GM12864 (cell line): ENCODE measurements around the gene ACY1.
A peak's percentile ranks its signal among the peaks of the same experiment; 100 is the strongest.

ENCODE experiments used
- DNase-seq: peaks from one replicate; pipeline ENCODE4 v3.0.0-alpha.2; 2011; ENCODE audit warnings: low read depth
- H3K4me3 ChIP-seq: 2 replicates; pipeline ENCODE4 v1.5.1; 2011; ENCODE audit warnings: mild to moderate bottlenecking, low read depth, low read length, control low read depth
- CTCF ChIP-seq: IDR thresholded peaks from 2 replicates; pipeline ENCODE4 v1.5.1; 2011; ENCODE audit warnings: low read depth, mild to moderate bottlenecking, moderate library complexity, low read length, control low read depth, inconsistent platforms; ENCODE audit errors: missing control alignments

ACY1 gene

GRCh38 chr3:51982838-51983577 lies at the start of gene ACY1:
Gene ACY1, plus strand, starts transcription at chr3:51983535. Its CDS starts 530 bp downstream, at chr3:51984065.
- peak; percentile 34 for DNase-seq
- TF ChIP-seq CTCF, result no peak
- H3K4me3 ChIP-seq, result peak within 1 kb of the TSS; percentile 63

- no peak for TF ChIP-seq CTCF
- no peak overlapping the region for H3K4me3 ChIP-seq
- no peak for DNase-seq
Observed at GRCh38 chr3:51934139-51934850, 49.0 kb upstream of the ACY1 start.

- DNase-seq, result no peak
- no peak for TF ChIP-seq CTCF
- H3K4me3 ChIP-seq, result no peak overlapping the region
Observed at GRCh38 chr3:51934991-51935885, 48.1 kb upstream of the ACY1 start.

GRCh38 chr3:51935886-51936755 lies 47.2 kb upstream of the ACY1 start:
- DNase-seq, result no peak
- TF ChIP-seq CTCF, result no peak

GRCh38 chr3:51937014-51937413 lies 46.3 kb upstream of the ACY1 start:
- no peak for TF ChIP-seq CTCF
- H3K4me3 ChIP-seq, result no peak overlapping the region
- no peak for DNase-seq

More at GRCh38 chr3:51935886-51936755, 47.2 kb upstream of the ACY1 start:
- no peak overlapping the region for H3K4me3 ChIP-seq

- no peak for DNase-seq
- no peak overlapping the region for H3K4me3 ChIP-seq
- no peak for TF ChIP-seq CTCF
Observed at GRCh38 chr3:51937611-51938450, 45.5 kb upstream of the ACY1 start.
